Activated T-cell treated with anti-CD3 and anti-CD28 coated beads, Interleukin-2, amount 50 U/mL, for 4 hours (primary cell): ENCODE data around the gene MAPKAPK2. TPM values are rescaled to one million over a fixed set of nuclear protein-coding genes. Genes with fewer than 3 reads are reported as not detected.

Experiments
- ATAC-seq, 2 donors: fragments of 200-7000 bp; cut with Tn5 transposase; one replicate each; pipeline ENCODE4 v1.10.0; 2021
- DNase-seq: peaks from one replicate; pipeline ENCODE4 v3.0.0-alpha.2; 2020
- H3K27me3 Mint-ChIP-seq: one replicate; pipeline ENCODE4 v1.8.0; 2021; ENCODE audit warnings: low read depth, mixed read lengths
- H3K36me3 Mint-ChIP-seq: one replicate; pipeline ENCODE4 v1.8.0; 2022; ENCODE audit warnings: mixed read lengths; ENCODE audit not compliant: insufficient read depth
- H3K4me1 Mint-ChIP-seq: one replicate; pipeline ENCODE4 v1.8.0; 2021; ENCODE audit warnings: low read depth, mixed read lengths
- H3K4me3 Mint-ChIP-seq: one replicate; pipeline ENCODE4 v1.8.0; 2021; ENCODE audit warnings: mild to moderate bottlenecking, moderate library complexity, mixed read lengths
- H3K9me3 Mint-ChIP-seq: one replicate; pipeline ENCODE4 v1.8.0; 2021; ENCODE audit warnings: mixed read lengths
- total RNA-seq, 3 donors: library from RNA; stranded (reverse); gene quantifications; one replicate each; pipeline ENCODE4 v1.2.1, GENCODE V29; 2021

MAPKAPK2 gene
- total RNA-seq, 3 donors from 2014 or later = 98.2 to 136 (median 135) TPM

DNA sequence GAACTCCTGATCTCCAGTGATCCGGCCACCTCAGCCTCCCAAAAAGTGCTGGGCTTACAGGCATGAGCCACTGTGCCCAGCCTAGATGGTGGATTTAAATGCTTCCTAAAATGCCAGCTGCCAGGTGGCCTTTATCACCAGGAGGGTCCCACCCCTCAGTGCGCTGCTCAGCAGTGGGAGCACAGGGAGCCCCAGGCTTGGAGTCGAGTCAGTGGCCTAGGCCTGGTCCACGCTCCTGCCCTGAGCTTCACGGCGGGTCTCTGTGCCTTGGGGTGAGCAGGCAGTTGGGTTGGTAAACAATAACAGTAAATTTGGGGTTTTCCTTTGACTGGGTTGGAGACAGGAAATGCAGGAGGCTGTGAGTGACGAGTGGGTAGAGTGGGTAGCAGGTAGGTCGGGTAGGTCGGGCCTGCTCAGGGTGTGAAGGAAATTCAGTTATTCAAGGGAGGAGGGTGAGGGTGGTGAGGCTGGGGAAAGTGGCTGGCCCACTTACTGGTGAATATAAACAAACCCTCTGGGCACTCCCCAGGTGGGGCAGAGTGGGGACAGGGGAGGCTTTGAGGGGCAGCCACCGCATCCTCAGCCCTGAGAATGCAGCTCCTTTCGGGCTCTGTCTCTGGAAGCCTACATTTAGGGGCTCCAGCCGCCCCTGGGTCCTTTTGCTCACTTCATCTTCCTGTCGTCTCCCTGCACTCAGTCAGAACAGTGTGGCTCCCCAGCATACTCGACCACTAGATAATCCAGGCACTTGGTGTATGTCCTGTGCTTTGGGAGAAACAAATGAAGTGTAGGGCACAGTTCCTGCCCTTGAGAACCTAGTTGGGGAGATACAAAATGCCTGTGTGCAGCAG is 52.4 kb downstream of the MAPKAPK2 start:
- peak; percentile 59 for DNase-seq
- Mint-ChIP-seq H3K9me3 (no peaks in the 10 kb centered on the region), H3K27me3 (no peaks in the 10 kb centered on the region), H3K36me3 (peaks cover 17% of the 10 kb centered on the region), H3K4me1 (peaks cover 70% of the 10 kb centered on the region), H3K4me3 (peak overlapping the region; percentile 25)
- peak in 1 of 2 donors; percentile 6 for ATAC-seq

DNA sequence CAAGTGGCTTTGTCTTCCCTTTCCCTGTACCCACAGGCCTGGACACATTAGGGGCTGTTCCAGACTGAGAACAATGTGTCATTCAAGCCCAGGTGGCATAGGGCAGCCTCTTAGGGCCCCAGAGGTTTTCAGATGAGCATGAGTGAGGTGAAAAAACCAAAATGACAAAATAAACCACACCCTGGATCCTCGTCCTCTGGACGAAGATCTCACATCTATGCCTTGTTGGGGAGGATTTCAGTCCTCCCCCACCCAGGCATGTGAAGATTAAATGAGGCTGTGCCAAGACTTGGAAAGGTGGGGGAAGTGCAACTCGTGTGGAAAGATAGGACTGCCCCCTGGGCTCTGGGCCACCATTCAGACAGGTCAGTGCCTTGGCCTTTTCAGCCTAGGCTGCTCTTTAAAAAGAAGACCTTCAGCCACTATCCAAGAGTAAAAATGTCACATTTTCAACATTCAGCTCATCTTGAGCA is 53.1 kb downstream of the MAPKAPK2 start:
- H3K4me3 Mint-ChIP-seq = peak overlapping the region; percentile 25
- H3K27me3 Mint-ChIP-seq = no peaks in the 10 kb centered on the region
- DNase-seq = no peak

DNA sequence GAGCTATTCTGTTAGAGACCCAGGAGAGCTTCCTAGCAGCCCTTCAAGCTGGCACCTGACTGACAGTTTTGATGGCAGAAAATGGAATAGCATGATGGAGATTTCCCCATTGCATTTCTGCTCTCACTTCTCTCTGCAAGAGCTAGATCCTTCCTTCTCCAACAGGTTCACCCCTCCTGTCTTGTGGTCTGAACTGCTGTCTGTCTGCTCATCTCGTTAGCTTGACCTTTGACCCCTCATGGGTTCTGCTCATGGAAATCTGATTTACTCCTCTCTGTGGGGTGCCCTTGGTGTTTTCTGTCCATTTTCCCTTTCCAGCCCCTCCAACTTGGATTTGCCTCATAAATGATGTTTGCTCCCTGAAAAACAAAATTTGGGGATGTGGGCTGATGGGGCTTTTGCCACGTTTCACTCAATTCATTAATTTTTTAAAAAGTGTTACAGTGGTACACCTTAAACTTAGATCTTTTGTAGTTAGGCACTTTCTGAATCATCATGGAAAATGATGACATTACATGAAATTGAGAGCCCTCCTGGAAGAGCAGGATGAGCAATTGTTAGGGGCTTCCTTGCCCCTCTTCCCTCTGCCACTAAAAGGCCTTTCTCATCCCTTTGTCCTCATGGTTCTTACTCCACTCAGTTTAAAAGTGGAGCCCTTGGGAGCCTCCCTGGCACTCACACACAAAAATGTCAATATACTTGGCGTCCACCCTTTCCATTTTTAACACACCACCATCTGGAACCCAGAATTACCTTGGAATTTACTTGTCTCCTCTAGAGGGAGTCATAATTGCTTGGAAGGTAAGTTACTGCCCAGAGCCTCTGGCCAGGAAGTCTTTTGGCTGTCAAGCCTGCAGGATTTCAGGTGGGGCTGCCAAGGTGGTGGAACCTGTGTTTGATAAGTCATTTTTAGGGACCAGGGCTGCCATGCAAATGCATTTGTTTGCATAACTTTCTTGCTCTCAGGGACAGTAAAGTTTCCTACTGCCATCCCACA is 54.0 kb downstream of the MAPKAPK2 start:
- Mint-ChIP-seq H3K4me3 (peak overlapping the region; percentile 35), H3K27me3 (no peaks in the 10 kb centered on the region), H3K36me3 (peaks cover 6% of the 10 kb centered on the region), H3K4me1 (peaks cover 83% of the 10 kb centered on the region), H3K9me3 (no peaks in the 10 kb centered on the region)
- ATAC-seq = no peak
- DNase-seq = no peak

More for the DNA sequence above, 53.1 kb downstream of the MAPKAPK2 start:
- Mint-ChIP-seq H3K9me3 (no peaks in the 10 kb centered on the region), H3K36me3 (peaks cover 13% of the 10 kb centered on the region), H3K4me1 (peaks cover 76% of the 10 kb centered on the region)
- ATAC-seq = peak; percentile 29 to 35

DNA sequence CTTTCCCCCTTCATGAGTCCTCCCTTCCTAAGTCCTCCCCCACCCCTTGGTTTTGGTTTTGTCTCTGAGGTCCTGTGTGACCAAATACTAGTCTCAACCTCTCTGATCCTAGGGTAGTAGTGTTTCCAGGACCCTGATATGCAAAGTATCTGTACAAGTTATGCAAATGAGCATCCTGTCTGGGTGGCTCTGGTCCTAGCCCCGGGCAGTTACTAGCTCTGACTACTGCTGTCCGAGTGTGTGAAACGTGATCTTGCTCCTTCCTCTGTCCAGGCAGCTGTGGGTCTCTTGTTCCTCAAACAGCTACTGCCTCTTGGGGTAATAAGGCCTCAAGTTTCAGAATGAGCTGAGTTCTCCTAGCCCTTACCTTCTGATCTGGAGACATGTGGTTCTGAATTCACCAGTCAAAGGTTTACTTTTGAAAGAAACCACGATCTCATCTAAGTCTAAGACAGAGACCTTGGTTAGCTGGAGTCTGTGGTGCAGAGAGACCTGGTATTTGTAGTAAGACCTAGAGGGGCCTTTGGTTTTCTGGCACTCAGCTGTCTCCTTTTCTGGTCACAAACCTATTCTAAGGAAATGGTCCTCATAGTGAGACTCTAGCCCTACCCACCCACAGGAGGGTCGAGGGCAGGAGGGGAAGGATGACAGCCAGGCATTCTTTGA is 54.8 kb downstream of the MAPKAPK2 start:
- ATAC-seq (peak; percentile 76 to 78), DNase-seq (no peak)
- Mint-ChIP-seq H3K36me3 (peaks cover 5% of the 10 kb centered on the region), H3K27me3 (no peaks in the 10 kb centered on the region), H3K4me1 (peaks cover 81% of the 10 kb centered on the region), H3K4me3 (no peak overlapping the region), H3K9me3 (no peaks in the 10 kb centered on the region)

DNA sequence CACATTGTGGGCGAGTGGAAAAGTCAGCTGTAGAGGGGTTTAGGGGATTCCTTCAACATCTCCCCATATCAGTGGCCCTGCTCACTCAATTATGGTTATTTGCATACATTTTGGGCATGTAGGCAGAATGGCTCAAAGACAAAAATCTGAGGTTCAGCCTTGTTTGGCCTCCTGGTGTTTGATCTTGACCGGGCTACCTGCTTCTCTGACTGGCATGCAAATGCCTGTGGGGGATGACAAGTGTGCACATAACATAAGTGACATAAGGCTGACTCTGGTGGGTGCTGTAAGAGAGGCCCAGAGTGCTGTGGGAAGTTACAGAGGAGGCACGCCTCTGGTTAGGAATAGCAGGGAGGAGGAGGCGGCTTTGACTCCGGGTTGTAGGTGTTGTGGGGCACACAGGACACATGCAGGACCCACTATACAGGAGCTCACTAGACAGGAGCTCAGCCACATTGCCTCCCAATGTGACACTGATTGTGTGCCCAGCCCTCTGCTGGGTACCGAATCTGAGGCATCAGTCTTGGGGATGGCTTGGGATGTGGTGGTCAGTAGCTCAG is 56.5 kb downstream of the MAPKAPK2 start:
- Mint-ChIP-seq H3K4me1 (peaks cover 83% of the 10 kb centered on the region), H3K27me3 (no peaks in the 10 kb centered on the region), H3K9me3 (no peaks in the 10 kb centered on the region), H3K36me3 (no peaks in the 10 kb centered on the region), H3K4me3 (no peak overlapping the region)
- ATAC-seq (no peak), DNase-seq (no peak)

DNA sequence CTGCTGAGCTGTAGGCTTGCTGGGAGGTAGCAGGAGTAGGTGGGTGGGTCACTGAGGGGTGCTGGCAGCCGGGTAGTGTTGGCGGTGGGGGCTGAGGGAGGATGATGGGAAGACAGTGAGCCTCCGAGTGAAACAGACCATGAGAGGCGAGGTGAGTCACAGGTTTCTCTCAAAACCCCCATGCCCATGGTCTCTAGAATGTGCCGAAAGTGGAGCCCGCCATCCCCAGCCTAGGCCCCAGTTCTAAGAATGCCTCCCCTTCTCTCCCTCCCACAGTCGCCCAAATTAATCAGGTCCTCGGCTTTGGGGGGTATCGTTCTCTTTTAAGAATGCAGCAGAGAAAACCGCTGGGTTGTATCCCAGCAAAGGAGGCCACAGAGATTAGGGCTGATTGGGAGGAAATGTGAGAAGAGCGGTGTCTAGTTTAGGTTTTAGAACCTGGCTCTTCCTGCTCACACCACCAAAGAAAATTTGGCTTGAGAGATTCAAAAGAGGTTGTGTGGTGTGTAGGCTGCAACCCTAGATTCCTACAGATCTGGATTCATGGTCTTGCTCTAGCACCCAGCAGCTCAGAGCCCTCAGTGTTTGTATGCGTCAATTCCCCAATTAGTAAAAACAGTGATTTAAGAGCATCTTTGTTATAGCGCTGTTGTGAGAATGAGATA is 58.1 kb downstream of the MAPKAPK2 start:
- Mint-ChIP-seq H3K9me3 (no peaks in the 10 kb centered on the region), H3K4me3 (no peak overlapping the region), H3K27me3 (no peaks in the 10 kb centered on the region), H3K4me1 (peaks cover 70% of the 10 kb centered on the region), H3K36me3 (peaks cover 1% of the 10 kb centered on the region)
- ATAC-seq (peak; percentile 39 to 42), DNase-seq (peak; percentile 16)

DNA sequence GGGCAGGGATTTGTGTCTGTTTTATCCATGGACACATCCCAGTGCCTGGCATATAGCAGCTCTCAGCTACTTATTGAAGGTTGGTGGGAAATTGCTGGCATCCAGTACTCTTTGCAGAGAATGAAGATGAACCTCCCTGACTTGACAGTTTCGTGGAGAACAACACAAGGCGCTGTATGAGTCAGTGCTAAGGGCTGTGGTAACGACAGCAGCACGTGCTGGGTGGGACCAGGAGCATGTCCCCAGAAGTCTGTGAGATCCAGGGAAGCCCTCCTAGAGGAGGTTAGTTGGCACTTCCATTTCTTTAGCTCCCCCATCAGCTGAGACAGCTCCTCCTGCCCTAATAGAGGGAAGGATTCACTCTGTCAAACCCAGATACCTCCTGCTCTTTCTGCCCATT is 60.0 kb downstream of the MAPKAPK2 start:
- DNase-seq (no peak), ATAC-seq (peak; percentile 59 to 65)
- no peaks in the 10 kb centered on the region for H3K9me3 Mint-ChIP-seq
- H3K36me3 Mint-ChIP-seq = peaks cover 1% of the 10 kb centered on the region
- no peak overlapping the region for H3K4me3 Mint-ChIP-seq
- peaks cover 62% of the 10 kb centered on the region for H3K4me1 Mint-ChIP-seq
- H3K27me3 Mint-ChIP-seq = no peaks in the 10 kb centered on the region

DNA sequence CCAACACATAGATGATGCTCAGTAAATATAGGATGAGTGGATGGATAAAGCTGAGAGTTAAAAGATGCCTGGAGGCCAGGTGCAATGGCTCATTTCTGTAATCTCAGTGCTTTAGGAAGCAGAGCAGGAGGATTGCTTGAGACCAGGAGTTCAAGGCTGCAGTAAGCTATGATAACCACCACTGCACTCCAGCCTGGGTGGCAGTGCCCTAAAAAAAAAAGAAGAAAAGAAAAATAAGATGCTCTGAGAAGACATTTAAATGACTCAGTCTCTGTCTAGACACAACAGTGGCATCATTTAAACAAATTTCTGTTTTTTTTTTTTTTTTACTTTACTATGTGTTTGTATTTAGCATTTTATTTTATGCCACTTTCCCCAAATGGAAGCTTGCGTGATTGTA is 60.6 kb downstream of the MAPKAPK2 start:
- Mint-ChIP-seq H3K4me3 (no peak overlapping the region), H3K27me3 (no peaks in the 10 kb centered on the region), H3K4me1 (peaks cover 57% of the 10 kb centered on the region), H3K36me3 (peaks cover 1% of the 10 kb centered on the region), H3K9me3 (no peaks in the 10 kb centered on the region)
- DNase-seq (no peak), ATAC-seq (no peak)

DNA sequence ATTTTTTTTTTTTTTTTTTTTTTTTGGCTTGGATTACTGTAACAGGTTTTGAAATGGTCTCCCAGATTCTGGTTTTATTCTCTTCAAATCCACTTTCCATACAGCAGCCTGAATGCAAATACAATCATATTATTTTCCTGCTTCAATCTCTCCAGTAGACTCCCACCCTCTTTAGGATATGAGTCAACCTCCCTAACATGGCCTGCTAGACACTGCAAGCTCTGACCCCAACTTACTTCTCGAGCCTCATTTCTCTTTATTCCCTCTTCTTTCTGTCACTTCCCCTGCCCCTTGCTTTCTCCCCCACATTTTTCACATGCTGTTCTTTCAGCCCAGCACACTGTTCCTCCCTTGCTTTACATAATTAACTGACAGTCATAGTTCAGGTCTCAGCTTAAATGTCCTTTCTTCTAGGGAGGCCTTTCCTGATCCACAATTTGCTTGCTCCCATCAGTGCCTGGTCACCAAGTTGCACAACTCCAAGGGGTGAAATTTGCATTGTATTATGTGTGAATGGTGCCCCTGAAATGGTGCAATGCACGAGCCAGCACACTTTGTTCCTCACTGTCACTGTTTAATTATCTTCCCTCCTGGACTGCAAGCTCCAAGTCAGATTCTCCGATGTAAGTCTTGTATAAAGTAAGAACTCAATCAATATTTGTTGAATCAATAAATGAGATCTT is 63.8 kb downstream of the MAPKAPK2 start:
- no peaks in the 10 kb centered on the region for H3K27me3 Mint-ChIP-seq
- no peak for ATAC-seq
- H3K4me3 Mint-ChIP-seq = no peak overlapping the region
- peaks cover 1% of the 10 kb centered on the region for H3K36me3 Mint-ChIP-seq
- no peaks in the 10 kb centered on the region for H3K9me3 Mint-ChIP-seq
- DNase-seq = no peak
- peaks cover 46% of the 10 kb centered on the region for H3K4me1 Mint-ChIP-seq

DNA sequence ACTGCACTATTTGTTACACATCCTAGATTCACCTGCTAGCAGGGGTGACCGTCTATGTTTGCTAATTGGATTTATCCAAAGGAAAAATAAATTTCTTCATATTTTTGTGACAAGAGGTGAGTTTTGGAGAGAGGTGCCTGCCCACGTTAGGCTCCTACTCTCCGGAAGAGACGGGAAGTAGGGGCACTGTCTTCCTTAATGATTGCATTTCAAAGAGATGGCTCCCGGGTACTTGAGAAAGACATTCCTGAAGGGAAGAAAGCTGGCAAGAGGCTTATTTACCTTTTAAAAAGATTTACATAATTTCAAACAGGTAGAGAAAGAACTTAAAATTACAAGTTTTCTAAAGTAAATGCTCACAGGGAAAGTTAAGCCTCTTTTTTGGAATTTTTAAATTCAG is 67.2 kb downstream of the MAPKAPK2 start:
- Mint-ChIP-seq H3K4me3 (no peak overlapping the region), H3K9me3 (no peaks in the 10 kb centered on the region), H3K4me1 (peaks cover 49% of the 10 kb centered on the region), H3K36me3 (no peaks in the 10 kb centered on the region), H3K27me3 (no peaks in the 10 kb centered on the region)
- no peak for DNase-seq
- no peak for ATAC-seq

DNA sequence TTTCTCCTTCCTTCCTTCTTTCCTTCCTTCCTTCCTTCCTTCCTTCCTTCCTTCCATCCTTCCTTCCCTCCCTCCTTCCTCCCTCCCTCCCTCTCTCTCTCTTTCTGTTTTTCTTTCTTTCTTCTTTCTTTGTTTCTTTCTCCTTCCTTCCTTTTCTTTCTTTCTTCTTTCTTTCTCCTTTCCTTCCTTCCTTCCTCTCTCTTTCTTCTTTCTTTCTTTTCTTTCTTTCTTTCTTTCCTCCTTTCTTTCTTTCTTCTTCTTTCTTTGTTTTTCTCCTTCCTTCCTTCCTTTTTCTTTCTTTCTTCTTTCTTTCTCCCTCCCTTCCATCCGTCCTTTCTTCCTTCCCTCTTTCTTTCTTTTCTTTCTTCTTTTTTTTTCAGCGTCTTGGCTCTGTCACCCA is 67.8 kb downstream of the MAPKAPK2 start:
- Mint-ChIP-seq H3K27me3 (no peaks in the 10 kb centered on the region), H3K9me3 (no peaks in the 10 kb centered on the region), H3K4me3 (no peak overlapping the region), H3K4me1 (peaks cover 48% of the 10 kb centered on the region), H3K36me3 (no peaks in the 10 kb centered on the region)
- ATAC-seq (no peak), DNase-seq (no peak)

DNA sequence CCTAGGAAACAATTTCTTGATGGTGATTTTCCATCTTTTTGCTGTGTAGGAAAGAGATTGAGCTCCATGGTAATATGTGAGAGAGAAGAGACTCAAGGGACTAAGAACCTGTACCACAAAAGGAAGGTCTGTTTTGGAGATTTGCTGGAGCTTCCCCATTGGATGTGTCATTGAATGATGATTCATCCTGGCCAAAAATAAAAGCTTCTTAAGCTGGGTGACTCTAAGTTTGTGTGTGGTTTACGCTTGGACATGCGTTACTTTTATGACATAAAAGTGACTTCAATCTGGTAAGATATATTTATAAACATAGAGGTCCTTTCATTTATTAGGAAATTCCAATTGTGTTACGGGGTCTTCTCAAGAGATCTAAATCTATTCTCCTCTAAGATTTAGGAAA is 68.4 kb downstream of the MAPKAPK2 start:
- DNase-seq (no peak), ATAC-seq (no peak)
- Mint-ChIP-seq H3K4me3 (no peak overlapping the region), H3K4me1 (peaks cover 46% of the 10 kb centered on the region), H3K36me3 (no peaks in the 10 kb centered on the region), H3K27me3 (no peaks in the 10 kb centered on the region), H3K9me3 (no peaks in the 10 kb centered on the region)

DNA sequence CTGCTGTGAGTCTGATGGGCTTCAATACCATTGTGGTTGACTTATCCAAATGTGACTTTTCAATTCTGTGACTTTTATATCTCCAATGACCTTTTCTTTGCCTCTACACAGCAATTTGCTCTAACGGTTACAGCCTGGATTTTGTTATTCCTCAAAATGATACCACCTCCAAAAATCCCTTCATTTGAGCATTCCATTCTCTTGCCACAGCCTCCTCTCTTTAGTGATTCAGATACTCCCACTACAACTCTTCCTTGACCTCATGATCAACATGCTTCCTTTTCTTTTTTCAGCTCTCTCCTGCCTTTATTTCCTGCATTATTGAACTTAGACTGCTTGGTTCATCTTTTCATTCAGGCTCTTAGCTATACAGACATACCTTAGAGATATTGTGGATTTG is 69.3 kb downstream of the MAPKAPK2 start:
- no peak for DNase-seq
- Mint-ChIP-seq H3K9me3 (no peaks in the 10 kb centered on the region), H3K4me3 (no peak overlapping the region), H3K27me3 (no peaks in the 10 kb centered on the region), H3K4me1 (peaks cover 39% of the 10 kb centered on the region), H3K36me3 (no peaks in the 10 kb centered on the region)
- no peak for ATAC-seq
